Activated naive CD8-positive, alpha-beta T cell treated with anti-CD3 and anti-CD28 coated beads for 36 hours (primary cell): ENCODE data around the gene ANKRD20A1. TPM values are rescaled to one million over a fixed set of nuclear protein-coding genes. Genes with fewer than 3 reads are reported as not detected.
"Not testable (repeated sequence)": the region's sequence is repeated elsewhere in the genome, so short reads cannot be mapped to it uniquely, and the experiment has no call there.

Experiments
- DNase-seq: peaks from one replicate; pipeline ENCODE4 v3.0.0; 2021
- H3K27ac Mint-ChIP-seq: one replicate; pipeline ENCODE4 v1.8.0; 2022; ENCODE audit warnings: mild to moderate bottlenecking, moderate library complexity, mixed read lengths
- H3K27me3 Mint-ChIP-seq: one replicate; pipeline ENCODE4 v1.8.0; 2022; ENCODE audit warnings: mild to moderate bottlenecking, mixed read lengths
- H3K36me3 Mint-ChIP-seq: one replicate; pipeline ENCODE4 v1.8.0; 2021; ENCODE audit warnings: mild to moderate bottlenecking, mixed read lengths
- H3K4me1 Mint-ChIP-seq: one replicate; pipeline ENCODE4 v1.8.0; 2021; ENCODE audit warnings: mixed read lengths
- H3K4me3 Mint-ChIP-seq: one replicate; pipeline ENCODE4 v1.8.0; 2022; ENCODE audit warnings: mild to moderate bottlenecking, moderate library complexity, mixed read lengths
- H3K9me3 Mint-ChIP-seq: one replicate; pipeline ENCODE4 v1.8.0; 2022; ENCODE audit warnings: mixed read lengths
- total RNA-seq, 2 experiments: library from RNA; stranded (reverse); gene quantifications; one replicate each; pipeline ENCODE4 v1.2.3, GENCODE V29; 2021

Gene ANKRD20A1
- under 1 TPM in 1 of 2 experiments, not detected in 1; 0.10 TPM for total RNA-seq

DNA sequence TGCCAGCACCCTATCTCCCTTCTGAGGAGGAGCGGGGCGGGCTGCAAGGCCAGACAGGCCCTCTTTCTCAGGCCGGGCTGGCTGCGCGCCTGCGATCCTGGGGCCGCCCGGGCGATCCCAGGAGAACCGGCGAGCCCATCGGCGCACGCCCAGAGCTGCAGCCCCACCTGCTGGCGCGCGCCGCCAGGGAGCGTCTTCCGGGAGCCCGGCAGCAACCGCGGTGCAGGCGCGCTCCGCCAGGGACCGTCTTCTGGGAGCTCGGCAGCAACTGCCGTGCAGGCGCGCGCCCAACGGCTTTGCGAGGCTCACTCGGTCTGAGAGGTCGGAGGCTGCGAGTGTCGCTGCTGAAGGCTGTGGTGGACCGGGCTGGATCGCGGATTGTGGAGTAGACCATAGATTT, at the start of gene ANKRD20A1:
ANKRD20A1 (plus strand) TSS at position 61 of the 400 bp plus-strand sequence. CDS start 496 bp downstream, outside the sequence.
- not testable (repeated sequence) for H3K4me1 Mint-ChIP-seq, H3K9me3 Mint-ChIP-seq, DNase-seq, H3K27me3 Mint-ChIP-seq, H3K27ac Mint-ChIP-seq, H3K4me3 Mint-ChIP-seq, H3K36me3 Mint-ChIP-seq

DNA sequence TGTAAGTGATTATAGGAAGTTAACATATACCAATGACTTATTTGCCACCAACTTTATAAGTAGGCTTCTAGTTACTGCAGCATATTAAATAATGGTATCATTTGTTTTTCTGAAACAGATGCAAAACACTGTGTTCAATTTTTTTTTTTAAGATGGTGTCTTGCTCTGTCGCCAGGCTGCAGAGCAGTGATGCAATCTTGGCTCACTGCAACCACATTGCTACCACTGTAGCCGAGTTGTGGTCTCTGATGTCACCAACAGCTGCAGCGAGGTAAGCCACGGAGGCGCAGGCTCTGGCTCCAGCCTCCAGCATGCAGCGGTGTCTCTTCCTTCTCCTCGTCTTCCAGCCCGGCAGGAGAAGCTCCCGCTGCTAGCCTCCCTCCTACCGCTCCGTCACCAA, 26.6 kb upstream of the ANKRD20A1 start:
- not testable (repeated sequence) for H3K4me3 Mint-ChIP-seq, H3K36me3 Mint-ChIP-seq, H3K27me3 Mint-ChIP-seq, H3K27ac Mint-ChIP-seq, H3K9me3 Mint-ChIP-seq, H3K4me1 Mint-ChIP-seq
- DNase-seq: peak; percentile 8
